HCT116 (cell line): ENCODE results near the gene SLC25A21. TPM values are rescaled to one million over a fixed set of nuclear protein-coding genes. Genes with fewer than 3 reads are reported as not detected.
A peak's percentile ranks its signal among the peaks of the same experiment; 100 is the strongest.

Experiments used
- ATAC-seq: fragments of 200-7000 bp; cut with Tn5 transposase; 2 replicates; pipeline ENCODE4 v1.9.1; 2020; ENCODE audit warnings: mild to moderate bottlenecking, moderate library complexity
- BruUV-seq: library from RNA; stranded (reverse); fragments of 400-500 nt; replicated peaks from 2 replicates; lab custom pipeline; 2021; lab: Mats Ljungman, UMichigan
- CTCF ChIA-PET: fragments of 300-600 bp; sonication (Branson Sonifier 250); formaldehyde crosslinking; loops from one replicate; lab custom pipeline; 2021; ENCODE audit warnings: antibody characterized with exemption; lab: Charles Lee
- POLR2A ChIA-PET: fragments of 300-600, 350-600 bp; sonication (Branson Sonifier 250); formaldehyde crosslinking; loops from one replicate; lab custom pipeline; 2021; ENCODE audit warnings: antibody characterized with exemption; lab: Charles Lee
- RAD21 ChIA-PET, 2 experiments: fragments of 300-600 bp; sonication (Branson Sonifier 250); formaldehyde crosslinking; loops; one replicate each; lab custom pipeline; 2023; ENCODE audit warnings: low total read pairs in 2 of 2; ENCODE audit not compliant: uncharacterized antibody in 2 of 2, unreplicated experiment in 2 of 2, low non-redundant PET in 1 of 2; lab: Charles Lee
- DNase-seq: peaks from one replicate; pipeline ENCODE4 v3.0.0-alpha.2; 2010; ENCODE audit warnings: low read depth, low spot score
- H2AFZ ChIP-seq: fragments of 200-600 bp; shearing (Covaris generic), sonication (generic); 2 replicates; pipeline ENCODE4 v1.6.1; 2017; ENCODE audit warnings: low read depth, mixed run types, mixed read lengths, antibody characterized with exemption, low read length; ENCODE audit not compliant: poor library complexity, severe bottlenecking
- H3K27ac ChIP-seq: 2 replicates; pipeline ENCODE4 v1.5.1; 2012; ENCODE audit warnings: low read depth, low read length
- H3K27me3 ChIP-seq: fragments of 200-600 bp; sonication (generic); 2 replicates; pipeline ENCODE4 v1.6.1; 2016; ENCODE audit warnings: mixed run types, low read length, mixed read lengths; ENCODE audit not compliant: insufficient read depth
- H3K36me3 ChIP-seq, 2 experiments: fragments of 200-500 bp in 1 of 2; fragments of 200-600 bp in 1 of 2; sonication (Bioruptor generic) in 1 of 2; sonication (generic) in 1 of 2; 2 replicates each; pipeline versions ENCODE4 v1.5.1 to v1.6.1; 2014 to 2016; ENCODE audit warnings: low read length in 2 of 2, inconsistent platforms in 1 of 2, mixed read lengths in 1 of 2, mixed run types in 1 of 2; ENCODE audit not compliant: insufficient read depth in 2 of 2, control insufficient read depth in 1 of 2
- H3K4me1 ChIP-seq, 2 experiments: fragments of 200-600 bp in 1 of 2; sonication (generic) in 1 of 2; 2 replicates each; pipeline versions ENCODE4 v1.5.1 to v1.6.1; 2012 to 2017; ENCODE audit warnings: low read length in 2 of 2, inconsistent platforms in 1 of 2, mild to moderate bottlenecking in 1 of 2, mixed read lengths in 1 of 2, mixed run types in 1 of 2, moderate library complexity in 1 of 2; ENCODE audit not compliant: insufficient read depth in 2 of 2, control insufficient read depth in 1 of 2
- H3K4me2 ChIP-seq: fragments of 200-600 bp; sonication (generic); 2 replicates; pipeline ENCODE4 v1.6.1; 2017; ENCODE audit warnings: mixed run types, low read length, mixed read lengths
- H3K4me3 ChIP-seq, 2 experiments: fragments of 200-600 bp in 1 of 2; sonication (generic) in 1 of 2; replicated peaks in 1 of 2; 2 replicates each; pipeline ENCODE4 v1.5.1; 2011 to 2016; ENCODE audit warnings: low read length in 2 of 2, control low read depth in 1 of 2, low read depth in 1 of 2, mild to moderate bottlenecking in 1 of 2, mixed read lengths in 1 of 2, mixed run types in 1 of 2
- H3K79me2 ChIP-seq: fragments of 200-600 bp; sonication (generic); 2 replicates; pipeline ENCODE4 v1.6.1; 2017; ENCODE audit warnings: mild to moderate bottlenecking, mixed run types, low read length, moderate library complexity, mixed read lengths; ENCODE audit not compliant: insufficient read depth
- H3K9ac ChIP-seq: fragments of 200-600 bp; sonication (generic); 2 replicates; pipeline ENCODE4 v1.6.1; 2016; ENCODE audit warnings: low read length, mixed read lengths
- H3K9me2 ChIP-seq: fragments of 200-600 bp; sonication (generic), shearing (Covaris generic); 2 replicates; pipeline ENCODE4 v1.6.1; 2017; ENCODE audit warnings: mixed run types, mild to moderate bottlenecking, moderate library complexity; ENCODE audit not compliant: insufficient read depth
- H3K9me3 ChIP-seq, 2 experiments: fragments of 200-500 bp in 1 of 2; fragments of 200-600 bp in 1 of 2; sonication (Bioruptor generic) in 1 of 2; sonication (generic) in 1 of 2; 2 replicates each; pipeline ENCODE4 v1.6.1; 2014 to 2017; ENCODE audit warnings: low read length in 2 of 2, mixed read lengths in 2 of 2, inconsistent platforms in 1 of 2, low read depth in 1 of 2, mild to moderate bottlenecking in 1 of 2, mixed run types in 1 of 2, moderate library complexity in 1 of 2; ENCODE audit not compliant: control insufficient read depth in 1 of 2, insufficient read depth in 1 of 2
- H4K20me1 ChIP-seq: fragments of 200-600 bp; sonication (generic), shearing (Covaris generic); 2 replicates; pipeline ENCODE4 v1.6.1; 2017; ENCODE audit warnings: mixed run types, mild to moderate bottlenecking, moderate library complexity; ENCODE audit not compliant: insufficient read depth
- ELF1 ChIP-seq: IDR thresholded peaks from 2 replicates; pipeline ENCODE4 v1.6.1; 2012; ENCODE audit warnings: low read depth, borderline replicate concordance
- EZH2phosphoT487 ChIP-seq: fragments of 200-600 bp; IDR thresholded peaks from 2 replicates; pipeline ENCODE4 v1.6.1; 2018; ENCODE audit warnings: antibody characterized with exemption, borderline replicate concordance
- JUND ChIP-seq: IDR thresholded peaks from 2 replicates; pipeline ENCODE4 v1.6.1; 2012
- MAX ChIP-seq: IDR thresholded peaks from 2 replicates; pipeline ENCODE4 v1.6.1; 2012
- POLR2A ChIP-seq: IDR thresholded peaks from 2 replicates; pipeline ENCODE4 v1.7.0; 2011; ENCODE audit warnings: borderline replicate concordance; ENCODE audit not compliant: insufficient read depth, insufficient read length; ENCODE audit errors: extremely low read depth
- POLR2AphosphoS5 ChIP-seq: IDR thresholded peaks from 2 replicates; pipeline ENCODE4 v1.6.1; 2011; ENCODE audit warnings: mild to moderate bottlenecking, low read depth, low read length, moderate library complexity
- SIN3A ChIP-seq: IDR thresholded peaks from 2 replicates; pipeline ENCODE4 v1.6.1; 2012; ENCODE audit warnings: low read depth
- SRF ChIP-seq: IDR thresholded peaks from 2 replicates; pipeline ENCODE4 v1.6.1; 2012; ENCODE audit warnings: low read depth
- TCF7L2 ChIP-seq: IDR thresholded peaks from 2 replicates; pipeline ENCODE4 v1.7.0; 2011; ENCODE audit warnings: borderline replicate concordance, inconsistent platforms; ENCODE audit not compliant: insufficient read depth, insufficient read length; ENCODE audit errors: extremely low read depth
- ZFX ChIP-seq: fragments of 450-650 bp; IDR thresholded peaks from 2 replicates; pipeline ENCODE4 v1.6.1; 2017
- ZNF274 ChIP-seq: fragments of 200-500 bp; sonication (Bioruptor generic); IDR thresholded peaks from 2 replicates; pipeline ENCODE4 v1.6.1; 2014; ENCODE audit warnings: mild to moderate bottlenecking, low read depth, low read length, inconsistent platforms
- intact Hi-C: fragments of 100-400 bp; cut with micrococcal nuclease; formaldehyde crosslinking; loops from 2 replicates; pipeline ENCODE4 v1.10.0; 2022
- total RNA-seq: library from RNA; stranded (reverse); gene quantifications from one replicate; pipeline ENCODE4 v1.2.1, GENCODE V29; 2021; ENCODE audit not compliant: unreplicated experiment
- TF ChIP-seq, protein P1 (sequence below), 3 experiments: fragments of 200-600 bp in 1 of 3; sonication (generic) in 1 of 3; IDR thresholded peaks in 2 of 3; conservative IDR thresholded peaks in 1 of 3; 2 replicates each; pipeline ENCODE4 v1.5.1; 2012 to 2017; ENCODE audit warnings: low read depth in 2 of 3, low read length in 2 of 3, antibody characterized with exemption in 1 of 3, borderline replicate concordance in 1 of 3, control low read depth in 1 of 3, mild to moderate bottlenecking in 1 of 3, mixed read lengths in 1 of 3, mixed run types in 1 of 3, moderate library complexity in 1 of 3; ENCODE audit not compliant: insufficient read depth in 1 of 3
- TF ChIP-seq, protein P2 (sequence below): IDR thresholded peaks from 2 replicates; pipeline ENCODE4 v1.6.1; 2012; ENCODE audit warnings: low read depth

The SLC25A21 gene
- total RNA-seq, 1 experiment from 2014 or later, result 3.5 TPM

DNA sequence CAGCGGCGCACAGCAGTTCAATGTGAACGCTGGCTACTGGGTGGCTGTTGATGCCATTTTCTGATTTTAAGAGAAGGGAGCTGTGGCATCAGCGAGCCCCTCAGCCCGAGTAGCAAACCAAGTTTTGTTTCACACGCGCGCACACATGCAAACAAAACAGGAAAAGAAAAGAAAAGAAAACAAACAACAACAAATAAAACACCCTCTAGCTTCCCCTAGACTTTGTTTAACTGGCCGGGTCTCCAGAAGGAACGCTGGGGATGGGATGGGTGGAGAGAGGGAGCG lies 510.2 kb downstream of the SLC25A21 start:
- Histone ChIP-seq H2AFZ (peak overlapping the region; percentile 87), H3K4me1 (peaks cover 4 to 10% of the 10 kb centered on the region in 2 experiments; a peak in 1 of 4 replicates), H3K4me2 (peak overlapping the region; percentile 73), H3K27ac (no peak overlapping the region), H3K9me2 (no peaks in the 10 kb centered on the region), H3K36me3 (peaks cover 0 to 3% of the 10 kb centered on the region in 2 experiments; a peak in 2 of 4 replicates), H3K79me2 (no peaks in the 10 kb centered on the region), H3K9ac (peak overlapping the region; percentile 61), H3K27me3 (no peaks in the 10 kb centered on the region), H4K20me1 (no peaks in the 10 kb centered on the region), H3K4me3 (peak overlapping the region; percentile 71 to 80), H3K9me3 (no peaks in the 10 kb centered on the region)
- no peak for DNase-seq
- ATAC-seq, result no peak
- CTCF ChIA-PET, result interaction anchor here (1.0 to 1.1 kb wide), 3 partner anchors 12 to 280 kb away, joined by 3 to 7 read pairs (median 3); no protein-coding TSS in a partner anchor
- no TSS peak for BruUV-seq
- RAD21 ChIA-PET, result no interaction called here
- TF ChIP-seq ZNF274 (no peak), SIN3A (no peak), ZFX (no peak), TCF7L2 (no peak), ELF1 (no peak), POLR2AphosphoS5 (no peak), MAX (no peak), JUND (no peak), SRF (no peak), EZH2phosphoT487 (no peak), POLR2A (no peak)
- TF ChIP-seq, protein P1, sequence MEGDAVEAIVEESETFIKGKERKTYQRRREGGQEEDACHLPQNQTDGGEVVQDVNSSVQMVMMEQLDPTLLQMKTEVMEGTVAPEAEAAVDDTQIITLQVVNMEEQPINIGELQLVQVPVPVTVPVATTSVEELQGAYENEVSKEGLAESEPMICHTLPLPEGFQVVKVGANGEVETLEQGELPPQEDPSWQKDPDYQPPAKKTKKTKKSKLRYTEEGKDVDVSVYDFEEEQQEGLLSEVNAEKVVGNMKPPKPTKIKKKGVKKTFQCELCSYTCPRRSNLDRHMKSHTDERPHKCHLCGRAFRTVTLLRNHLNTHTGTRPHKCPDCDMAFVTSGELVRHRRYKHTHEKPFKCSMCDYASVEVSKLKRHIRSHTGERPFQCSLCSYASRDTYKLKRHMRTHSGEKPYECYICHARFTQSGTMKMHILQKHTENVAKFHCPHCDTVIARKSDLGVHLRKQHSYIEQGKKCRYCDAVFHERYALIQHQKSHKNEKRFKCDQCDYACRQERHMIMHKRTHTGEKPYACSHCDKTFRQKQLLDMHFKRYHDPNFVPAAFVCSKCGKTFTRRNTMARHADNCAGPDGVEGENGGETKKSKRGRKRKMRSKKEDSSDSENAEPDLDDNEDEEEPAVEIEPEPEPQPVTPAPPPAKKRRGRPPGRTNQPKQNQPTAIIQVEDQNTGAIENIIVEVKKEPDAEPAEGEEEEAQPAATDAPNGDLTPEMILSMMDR (IDR thresholded peaks at IDR 0.05 in 2 of 3, conservative IDR thresholded peaks at IDR 0.05 in 1 of 3; ENCODE audit: borderline replicate concordance in 1 of 3, insufficient read depth in 1 of 3, low read depth in 2 of 3, low read length in 2 of 3), result no peak
- TF ChIP-seq, protein P2, sequence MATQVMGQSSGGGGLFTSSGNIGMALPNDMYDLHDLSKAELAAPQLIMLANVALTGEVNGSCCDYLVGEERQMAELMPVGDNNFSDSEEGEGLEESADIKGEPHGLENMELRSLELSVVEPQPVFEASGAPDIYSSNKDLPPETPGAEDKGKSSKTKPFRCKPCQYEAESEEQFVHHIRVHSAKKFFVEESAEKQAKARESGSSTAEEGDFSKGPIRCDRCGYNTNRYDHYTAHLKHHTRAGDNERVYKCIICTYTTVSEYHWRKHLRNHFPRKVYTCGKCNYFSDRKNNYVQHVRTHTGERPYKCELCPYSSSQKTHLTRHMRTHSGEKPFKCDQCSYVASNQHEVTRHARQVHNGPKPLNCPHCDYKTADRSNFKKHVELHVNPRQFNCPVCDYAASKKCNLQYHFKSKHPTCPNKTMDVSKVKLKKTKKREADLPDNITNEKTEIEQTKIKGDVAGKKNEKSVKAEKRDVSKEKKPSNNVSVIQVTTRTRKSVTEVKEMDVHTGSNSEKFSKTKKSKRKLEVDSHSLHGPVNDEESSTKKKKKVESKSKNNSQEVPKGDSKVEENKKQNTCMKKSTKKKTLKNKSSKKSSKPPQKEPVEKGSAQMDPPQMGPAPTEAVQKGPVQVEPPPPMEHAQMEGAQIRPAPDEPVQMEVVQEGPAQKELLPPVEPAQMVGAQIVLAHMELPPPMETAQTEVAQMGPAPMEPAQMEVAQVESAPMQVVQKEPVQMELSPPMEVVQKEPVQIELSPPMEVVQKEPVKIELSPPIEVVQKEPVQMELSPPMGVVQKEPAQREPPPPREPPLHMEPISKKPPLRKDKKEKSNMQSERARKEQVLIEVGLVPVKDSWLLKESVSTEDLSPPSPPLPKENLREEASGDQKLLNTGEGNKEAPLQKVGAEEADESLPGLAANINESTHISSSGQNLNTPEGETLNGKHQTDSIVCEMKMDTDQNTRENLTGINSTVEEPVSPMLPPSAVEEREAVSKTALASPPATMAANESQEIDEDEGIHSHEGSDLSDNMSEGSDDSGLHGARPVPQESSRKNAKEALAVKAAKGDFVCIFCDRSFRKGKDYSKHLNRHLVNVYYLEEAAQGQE, result no peak
- intact Hi-C loops, result no loop called here
- POLR2A ChIA-PET, result interaction anchor here (0.6 kb wide), 1 partner anchor 103 kb away, joined by 4 read pairs; no protein-coding TSS in a partner anchor
